Neural progenitor cell (in vitro differentiated cells): ENCODE measurements around the gene VSIG8.

Experiments used
- CTCF ChIP-seq: fragments of 200-600 bp; sonication (generic); IDR thresholded peaks from 2 replicates; pipeline ENCODE4 v1.5.1; 2017; ENCODE audit warnings: antibody characterized with exemption, mild to moderate bottlenecking
- EZH2 ChIP-seq: fragments of 200-600 bp; sonication (generic); IDR thresholded peaks from 2 replicates; pipeline ENCODE4 v1.6.1; 2017; ENCODE audit warnings: antibody characterized with exemption, mild to moderate bottlenecking, moderate library complexity

GRCh38 chr1:159898527-159898926 lies 36.1 kb upstream of the VSIG8 start:
- TF ChIP-seq CTCF (no peak), EZH2 (no peak)
